Measurements from ENCODE around the gene CENPF.

CENPF gene

DNA sequence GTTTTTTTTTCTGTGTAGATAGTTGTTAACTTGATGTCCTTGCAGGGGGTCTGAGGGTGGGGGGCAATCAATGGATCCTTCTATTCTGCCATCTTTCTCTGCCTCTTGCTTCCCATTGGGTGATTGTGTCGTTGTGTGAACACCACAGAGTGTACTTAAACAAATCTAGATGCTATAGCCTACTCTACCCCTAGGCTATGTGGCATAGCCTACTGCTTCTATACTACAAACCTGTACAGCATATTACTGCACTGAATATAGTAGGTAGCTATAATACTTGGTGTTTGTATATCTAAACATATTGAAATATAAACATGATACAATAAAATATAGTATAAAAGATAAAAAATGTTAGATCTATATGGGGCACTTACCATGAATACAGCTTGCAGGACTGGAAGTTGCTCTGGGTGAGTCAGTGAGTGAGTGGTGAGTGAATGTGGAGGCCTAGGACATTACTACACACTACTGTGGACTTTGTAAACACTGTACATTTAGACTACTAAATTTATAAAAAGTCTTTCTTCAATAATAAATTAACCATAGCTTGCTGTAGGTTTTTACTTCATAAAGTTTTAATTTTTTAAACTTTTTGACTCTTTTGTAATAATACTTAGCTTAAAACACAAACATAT lies 105.4 kb downstream of the CENPF start:
- no peak for DNase-seq (ENCODE audit: low spot score)

DNA sequence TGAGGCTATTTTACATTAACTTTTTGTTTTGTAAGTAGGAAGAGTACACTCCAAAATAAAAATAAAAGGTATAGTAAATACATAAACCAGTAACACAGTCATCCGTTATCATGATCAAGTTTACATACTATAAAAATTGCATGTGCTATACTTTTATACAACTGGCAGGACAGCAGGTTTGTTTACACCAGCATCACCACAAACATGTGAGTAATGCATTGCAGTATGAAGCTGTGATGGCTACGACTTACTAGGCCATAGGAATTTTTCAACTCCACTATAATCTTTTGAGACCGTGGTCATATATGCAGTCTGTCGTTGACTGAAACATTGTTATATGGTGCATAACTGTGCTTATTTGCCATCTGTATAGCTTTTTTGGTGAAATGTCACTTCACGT lies 106.2 kb downstream of the CENPF start:
- no peak for DNase-seq (ENCODE audit: low spot score)

DNA sequence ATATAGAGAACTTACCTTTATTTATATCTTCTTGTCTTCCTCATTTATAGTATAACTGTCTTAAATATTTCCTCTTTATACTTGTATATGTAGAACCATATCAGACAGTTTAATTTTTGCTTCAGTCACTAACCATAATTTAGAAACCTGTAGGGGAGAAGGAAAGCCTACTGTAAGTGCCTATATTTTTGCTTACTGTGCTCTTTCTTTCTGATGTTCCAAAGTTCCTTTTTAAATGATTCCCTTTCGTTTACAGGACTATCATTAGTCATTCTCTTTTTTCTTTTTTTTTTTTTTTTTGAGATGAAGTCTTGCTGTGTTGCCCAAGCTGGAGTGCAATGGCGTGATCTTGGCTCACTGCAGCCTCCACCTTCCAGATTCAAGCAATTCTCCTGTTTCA lies 109.7 kb downstream of the CENPF start:
- no peak for DNase-seq (ENCODE audit: low spot score)
